Right atrium auricular region (tissue), 2 donors: ENCODE results near the gene ARHGEF9. TPM values are rescaled to one million over a fixed set of nuclear protein-coding genes. Genes with fewer than 3 reads are reported as not detected.
A peak's percentile ranks its signal among the peaks of the same experiment; 100 is the strongest.
"Not testable (repeated sequence)": the region's sequence is repeated elsewhere in the genome, so short reads cannot be mapped to it uniquely, and the experiment has no call there.

ENCODE experiments used
- DNase-seq: peaks from one replicate; pipeline ENCODE4 v3.0.0-alpha.2; 2019; ENCODE audit warnings: low spot score
- H3K27ac ChIP-seq, 2 donors: fragments of 200-600 bp; sonication (generic); 1 replicate in 1 of 2; 2 replicates in 1 of 2; pipeline ENCODE4 v1.5.1; 2016 to 2019
- H3K27me3 ChIP-seq, 2 donors: fragments of 200-600 bp; sonication (generic); one replicate each; pipeline versions ENCODE4 v1.5.1 to v1.6.0; 2017 to 2019
- H3K36me3 ChIP-seq: fragments of 200-600 bp; sonication (generic); one replicate; pipeline ENCODE4 v1.5.1; 2016
- H3K4me1 ChIP-seq, 2 donors: fragments of 200-600 bp; sonication (generic); one replicate each; pipeline versions ENCODE4 v1.5.1 to v1.6.0; 2017 to 2019
- H3K4me3 ChIP-seq, 2 donors: fragments of 200-600 bp; sonication (generic); 1 replicate in 1 of 2; 2 replicates in 1 of 2; pipeline ENCODE4 v1.5.1; 2017 to 2019; ENCODE audit warnings: mild to moderate bottlenecking in 1 of 2, moderate library complexity in 1 of 2
- H3K9me3 ChIP-seq, 2 donors: fragments of 200-600 bp; sonication (generic); one replicate each; pipeline ENCODE4 v1.5.1; 2019
- CTCF ChIP-seq, 2 donors: fragments of 200-600 bp; sonication (generic); IDR thresholded peaks; one replicate each; pipeline ENCODE4 v1.5.1; 2019; ENCODE audit warnings: antibody characterized with exemption in 2 of 2
- total RNA-seq, 2 donors: library from RNA; depleted of rRNA; stranded (reverse); fragments of >200 nt; gene quantifications; one replicate each; pipeline ENCODE4 v1.1.0, GENCODE V29; 2016

The ARHGEF9 gene
- 100 to 1,000 TPM in 1 of 2 donors, 10 to 100 TPM in 1; 57.7 to 125 TPM for total RNA-seq

- Histone ChIP-seq H3K27me3 (no peaks in the 10 kb centered on the region), H3K4me1 (no peaks in the 10 kb centered on the region), H3K27ac (peak within 1 kb of the TSS; percentile 57 to 75), H3K36me3 (no peaks in the 10 kb centered on the region), H3K4me3 (peak within 1 kb of the TSS; percentile 42 to 49), H3K9me3 (no peaks in the 10 kb centered on the region)
- no peak for DNase-seq
- no peak for TF ChIP-seq CTCF (IDR thresholded peaks at IDR 0.05)
Measured at GRCh38 chrX:63784902-63785707, at the start of gene ARHGEF9. Gene ARHGEF9, minus strand, starts transcription at chrX:63785214. Its CDS starts 69 bp downstream, at chrX:63785145.

GRCh38 chrX:63825446-63825845 lies 40.4 kb upstream of the ARHGEF9 start:
- H3K4me3 ChIP-seq, H3K36me3 ChIP-seq, H3K27ac ChIP-seq, DNase-seq, H3K4me1 ChIP-seq, H3K27me3 ChIP-seq: not testable (repeated sequence)
- peaks cover 0 to 40% of the 10 kb centered on the region in 2 donors for H3K9me3 ChIP-seq

- Histone ChIP-seq H3K27me3 (no peaks in the 10 kb centered on the region), H3K36me3 (no peaks in the 10 kb centered on the region)
- DNase-seq, result no peak
Measured at GRCh38 chrX:63818156-63818555, 33.1 kb upstream of the ARHGEF9 start.

GRCh38 chrX:63817696-63818095 lies 32.7 kb upstream of the ARHGEF9 start:
- TF ChIP-seq CTCF (IDR thresholded peaks at IDR 0.05), result no peak
- Histone ChIP-seq H3K4me3 (no peak overlapping the region), H3K27ac (no peak overlapping the region), H3K9me3 (no peaks in the 10 kb centered on the region), H3K36me3 (no peaks in the 10 kb centered on the region), H3K4me1 (no peaks in the 10 kb centered on the region), H3K27me3 (no peaks in the 10 kb centered on the region)
- DNase-seq, result no peak

More at GRCh38 chrX:63818156-63818555, 33.1 kb upstream of the ARHGEF9 start:
- H3K27ac ChIP-seq, result no peak overlapping the region
- no peak overlapping the region for H3K4me3 ChIP-seq
- no peak for TF ChIP-seq CTCF (IDR thresholded peaks at IDR 0.05)
- H3K4me1 ChIP-seq, result no peaks in the 10 kb centered on the region
- peaks cover 0 to 3% of the 10 kb centered on the region in 2 donors for H3K9me3 ChIP-seq

GRCh38 chrX:63812823-63813222 lies 27.8 kb upstream of the ARHGEF9 start:
- H3K27ac ChIP-seq, result no peak overlapping the region
- no peak for DNase-seq
- no peaks in the 10 kb centered on the region for H3K36me3 ChIP-seq
- no peaks in the 10 kb centered on the region for H3K9me3 ChIP-seq
- H3K27me3 ChIP-seq, result no peaks in the 10 kb centered on the region
- no peak overlapping the region for H3K4me3 ChIP-seq
- TF ChIP-seq CTCF (IDR thresholded peaks at IDR 0.05), result no peak
- no peaks in the 10 kb centered on the region for H3K4me1 ChIP-seq

- Histone ChIP-seq H3K36me3 (no peaks in the 10 kb centered on the region), H3K27ac (no peak overlapping the region), H3K27me3 (no peaks in the 10 kb centered on the region), H3K4me1 (no peaks in the 10 kb centered on the region), H3K4me3 (no peak overlapping the region), H3K9me3 (no peaks in the 10 kb centered on the region)
- TF ChIP-seq CTCF (IDR thresholded peaks at IDR 0.05), result no peak
- no peak for DNase-seq
Measured at GRCh38 chrX:63810746-63811145, 25.7 kb upstream of the ARHGEF9 start.
